HG02970 (cell line): ENCODE data around the gene BIN1.

Experiments used
- ATAC-seq: cut with Tn5 transposase; IDR thresholded peaks from one replicate; pipeline ENCODE4 v1.9.1; 2021; ENCODE audit warnings: mild to moderate bottlenecking, moderate library complexity, moderate number of reproducible peaks; ENCODE audit not compliant: unreplicated experiment, low FRiP score

BIN1 gene

DNA sequence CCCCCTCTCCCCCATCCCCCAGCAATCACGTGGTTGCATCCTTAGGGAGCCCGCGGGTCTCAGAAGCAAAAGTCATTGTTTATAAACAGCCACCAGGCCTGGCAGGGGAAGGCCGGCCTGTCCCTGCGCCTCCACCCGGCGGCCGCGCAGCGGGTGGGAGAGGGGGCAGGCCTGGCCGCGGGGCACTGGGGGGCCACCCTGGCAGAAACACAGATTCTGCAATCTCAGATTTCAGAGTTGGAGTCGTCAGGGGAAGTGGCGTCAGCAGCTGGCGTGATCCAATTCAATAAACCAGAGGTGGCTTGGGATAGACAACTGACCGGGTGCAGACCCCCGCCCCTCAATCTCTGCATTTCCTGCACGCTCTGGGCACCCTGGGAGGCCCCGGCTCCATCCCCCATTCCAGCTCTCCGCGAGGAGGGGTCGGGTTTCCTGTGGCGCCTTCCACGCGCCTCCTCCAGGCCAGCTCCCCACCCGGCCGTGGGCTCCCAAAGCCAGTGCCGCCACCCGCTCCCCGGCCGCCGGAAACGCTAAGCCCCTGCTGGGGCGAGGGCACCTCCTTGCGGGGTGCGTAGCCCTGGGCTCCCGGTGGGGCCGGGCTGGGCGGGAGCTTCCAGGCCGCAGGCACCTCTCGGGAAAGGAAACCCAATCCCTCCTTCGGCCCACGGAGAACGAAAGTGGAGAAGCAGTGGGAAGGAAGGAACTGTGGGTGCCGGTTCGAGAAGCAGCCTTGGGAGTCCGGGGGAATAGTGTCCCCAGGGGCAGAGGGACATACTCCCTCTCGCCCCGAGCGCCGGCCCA lies 1.1 kb downstream of the BIN1 start:
- no peak for ATAC-seq

GRCh38 chr2:127104881-127105655 lies 1.9 kb downstream of the BIN1 start:
- no peak for ATAC-seq

DNA sequence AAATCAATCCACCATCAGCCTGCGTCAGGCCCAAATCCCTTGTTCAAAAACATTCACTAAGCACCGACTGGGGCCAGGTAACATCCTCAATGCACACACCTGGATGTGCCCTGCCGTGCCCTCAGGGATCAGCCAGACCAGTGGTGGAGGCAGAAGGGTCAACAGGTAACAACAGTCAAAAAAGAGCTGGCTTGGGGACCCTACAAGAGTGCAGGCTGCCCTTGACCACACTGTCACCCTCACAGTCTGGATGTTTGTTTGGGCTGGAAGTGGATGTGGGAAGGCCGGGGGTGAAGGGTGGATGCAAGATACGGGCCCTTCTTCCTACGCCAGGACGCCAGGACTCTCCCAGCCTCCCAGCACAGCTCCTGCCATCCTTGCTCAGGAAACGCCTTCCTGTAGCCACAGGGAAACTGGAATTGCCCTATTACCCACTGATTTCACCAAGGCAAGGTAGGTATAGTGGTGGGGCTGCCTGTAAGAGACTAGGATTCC lies 2.7 kb downstream of the BIN1 start:
- no peak for ATAC-seq

- no peak for ATAC-seq
Measured at GRCh38 chr2:127103243-127104165, 3.5 kb downstream of the BIN1 start.

DNA sequence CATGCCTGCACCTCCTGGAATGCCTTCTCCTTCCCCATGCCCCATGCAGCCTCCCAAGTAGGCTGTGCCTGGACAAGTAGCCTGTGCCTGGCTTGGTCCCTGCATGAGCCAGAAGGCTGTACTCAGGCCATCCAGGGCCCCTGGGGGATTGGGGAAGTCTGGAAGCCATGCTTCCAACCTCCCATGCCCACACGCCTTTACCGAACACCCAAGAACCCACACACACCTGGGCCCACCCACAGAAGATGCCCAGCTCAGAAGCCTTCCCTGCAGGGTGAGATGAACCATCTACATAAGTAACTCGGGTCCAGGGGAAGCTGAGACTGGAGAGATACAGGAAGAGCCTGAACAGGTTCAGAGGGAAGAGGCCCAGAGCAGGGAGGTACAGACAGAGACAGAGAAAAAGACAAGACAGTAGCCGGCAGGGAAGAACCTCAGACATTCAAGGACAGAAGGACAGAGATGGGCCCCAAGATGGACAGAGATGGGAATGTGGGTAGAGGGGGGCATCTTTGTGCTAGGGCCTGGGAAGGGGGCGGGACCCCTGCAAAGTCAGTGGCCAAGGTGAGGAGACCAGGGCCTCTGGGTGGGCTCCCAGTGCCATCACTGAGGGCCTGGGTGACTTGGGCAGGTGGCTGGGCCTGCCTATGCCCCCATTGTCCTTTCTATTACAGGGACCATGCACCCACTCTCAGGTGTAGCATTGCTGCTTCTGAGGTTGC lies 4.3 kb downstream of the BIN1 start:
- no peak for ATAC-seq

DNA sequence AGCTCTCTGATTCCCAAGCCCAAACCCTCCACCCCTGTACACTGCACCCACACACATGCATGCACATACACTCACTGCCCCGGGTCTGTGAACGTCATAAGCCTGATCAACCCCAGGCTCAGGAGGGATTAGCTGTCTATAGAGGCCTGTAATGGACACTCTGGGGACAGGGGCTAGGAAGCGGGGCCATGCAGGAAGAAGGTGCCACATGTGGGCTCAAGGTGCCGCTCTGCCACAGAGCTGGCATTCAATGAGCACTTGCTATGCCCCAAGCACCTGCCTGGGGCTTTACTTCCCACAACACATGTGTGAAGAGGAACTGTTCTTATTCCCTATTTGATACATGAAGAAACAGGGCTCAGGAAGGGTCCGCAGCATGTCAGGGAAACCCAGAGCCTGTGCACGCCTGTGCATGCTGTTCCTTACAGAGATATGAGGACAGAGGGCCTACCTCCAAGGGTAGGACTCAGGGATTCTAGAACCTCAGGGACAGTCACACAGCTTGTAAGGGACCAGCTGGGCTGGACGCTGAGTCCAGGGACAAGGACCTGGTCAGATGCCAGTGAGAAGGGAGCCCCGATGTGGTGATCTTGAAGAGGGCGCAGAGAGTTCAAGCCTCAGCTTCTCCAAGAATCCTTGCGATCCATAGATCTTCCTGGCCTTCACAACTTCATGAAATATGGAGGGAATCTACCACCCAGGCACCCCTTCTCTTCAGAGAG lies 5.0 kb downstream of the BIN1 start:
- ATAC-seq: no peak

DNA sequence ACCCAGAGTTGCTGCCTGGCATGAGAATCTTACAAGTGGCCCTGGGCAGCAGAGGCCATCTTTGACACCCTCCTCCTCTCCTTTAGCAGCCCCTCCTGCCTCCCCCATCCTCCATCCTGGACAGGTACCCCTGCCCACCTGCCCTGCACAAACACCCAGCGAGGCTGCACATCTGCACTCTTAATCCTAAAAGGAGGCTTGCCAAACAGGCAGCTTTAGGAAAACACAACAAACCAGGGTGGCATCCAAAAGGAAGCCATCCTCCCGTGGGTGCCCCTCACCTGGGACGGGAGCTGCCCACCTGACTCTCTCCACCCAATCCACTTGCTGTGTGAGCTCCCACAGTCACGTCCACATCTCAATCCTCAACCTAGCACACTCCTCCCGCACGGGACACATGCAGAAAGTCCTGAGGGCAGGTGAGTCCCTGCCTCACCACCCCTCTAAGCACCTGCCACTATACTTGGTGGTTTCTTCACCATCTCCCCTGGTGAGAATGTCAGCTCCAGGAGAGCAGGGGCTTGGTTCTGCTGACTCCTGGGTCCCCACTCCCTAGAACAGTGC lies 5.8 kb downstream of the BIN1 start:
- no peak for ATAC-seq

DNA sequence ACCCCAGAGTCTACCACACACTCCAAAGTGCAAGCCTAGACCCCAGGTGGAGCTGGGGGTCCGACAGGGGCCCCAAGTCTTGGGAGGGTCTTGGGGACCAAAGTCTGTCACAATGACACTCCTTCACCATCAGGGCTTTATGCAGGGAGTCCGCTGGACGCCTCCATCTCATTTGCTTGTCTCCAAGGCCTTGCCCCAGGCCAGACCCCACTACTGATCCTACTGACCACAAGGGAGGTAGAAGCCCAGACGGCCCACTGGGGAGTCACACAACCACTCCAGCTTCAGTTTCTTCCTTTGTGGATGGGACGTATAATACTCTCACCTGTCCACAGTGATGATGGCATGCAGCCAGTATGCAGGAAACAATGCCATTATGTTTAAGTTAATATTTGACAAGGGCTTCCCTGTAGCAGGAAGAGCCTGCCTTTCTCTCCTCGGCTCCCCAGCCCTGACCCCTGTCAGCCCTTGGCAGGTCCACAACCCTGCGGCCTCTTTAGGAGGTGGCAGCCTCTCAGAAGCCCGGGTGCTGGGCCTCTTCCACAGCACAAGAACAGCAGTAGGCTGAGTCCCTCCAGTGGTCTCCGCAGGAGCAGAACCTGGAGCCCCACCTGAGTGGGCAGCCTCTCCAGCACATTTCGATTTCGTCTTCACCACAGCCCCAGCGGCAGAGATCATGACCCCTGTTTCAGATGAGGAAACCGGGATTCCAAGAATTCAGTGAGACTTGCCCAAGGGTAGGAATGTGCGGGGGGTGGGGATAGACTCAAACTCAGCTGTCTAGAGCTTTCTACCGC lies 6.5 kb downstream of the BIN1 start:
- no peak for ATAC-seq

- ATAC-seq: no peak
Measured at GRCh38 chr2:127098711-127099110, 8.2 kb downstream of the BIN1 start.

GRCh38 chr2:127097841-127098651 lies 8.9 kb downstream of the BIN1 start:
- no peak for ATAC-seq

- ATAC-seq: no peak
Measured at GRCh38 chr2:127097471-127097765, 9.5 kb downstream of the BIN1 start.

GRCh38 chr2:127096718-127097470 lies 10.1 kb downstream of the BIN1 start:
- no peak for ATAC-seq

DNA sequence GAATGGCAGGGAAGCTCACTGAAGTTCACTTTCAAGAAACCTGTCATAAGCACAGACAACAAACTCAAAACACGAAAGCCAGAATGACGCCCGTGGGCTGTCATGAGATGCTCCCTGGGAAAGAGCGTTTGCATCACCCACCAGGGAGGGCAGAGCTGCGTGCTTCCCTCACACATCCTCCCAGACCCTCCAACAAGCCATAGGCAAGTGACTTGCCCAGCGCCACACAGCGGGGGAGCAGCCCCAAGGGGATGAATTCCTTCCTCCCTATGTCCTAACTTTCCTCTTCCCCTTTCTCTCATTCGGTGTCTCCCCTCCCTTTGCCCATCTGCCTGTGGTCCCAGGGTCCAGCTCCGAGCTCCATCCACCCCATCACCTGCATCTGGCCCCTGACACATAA lies 10.7 kb downstream of the BIN1 start:
- no peak for ATAC-seq

- no peak for ATAC-seq
Measured at GRCh38 chr2:127095784-127096183, 11.2 kb downstream of the BIN1 start.

GRCh38 chr2:127095367-127095641 lies 11.7 kb downstream of the BIN1 start:
- no peak for ATAC-seq

DNA sequence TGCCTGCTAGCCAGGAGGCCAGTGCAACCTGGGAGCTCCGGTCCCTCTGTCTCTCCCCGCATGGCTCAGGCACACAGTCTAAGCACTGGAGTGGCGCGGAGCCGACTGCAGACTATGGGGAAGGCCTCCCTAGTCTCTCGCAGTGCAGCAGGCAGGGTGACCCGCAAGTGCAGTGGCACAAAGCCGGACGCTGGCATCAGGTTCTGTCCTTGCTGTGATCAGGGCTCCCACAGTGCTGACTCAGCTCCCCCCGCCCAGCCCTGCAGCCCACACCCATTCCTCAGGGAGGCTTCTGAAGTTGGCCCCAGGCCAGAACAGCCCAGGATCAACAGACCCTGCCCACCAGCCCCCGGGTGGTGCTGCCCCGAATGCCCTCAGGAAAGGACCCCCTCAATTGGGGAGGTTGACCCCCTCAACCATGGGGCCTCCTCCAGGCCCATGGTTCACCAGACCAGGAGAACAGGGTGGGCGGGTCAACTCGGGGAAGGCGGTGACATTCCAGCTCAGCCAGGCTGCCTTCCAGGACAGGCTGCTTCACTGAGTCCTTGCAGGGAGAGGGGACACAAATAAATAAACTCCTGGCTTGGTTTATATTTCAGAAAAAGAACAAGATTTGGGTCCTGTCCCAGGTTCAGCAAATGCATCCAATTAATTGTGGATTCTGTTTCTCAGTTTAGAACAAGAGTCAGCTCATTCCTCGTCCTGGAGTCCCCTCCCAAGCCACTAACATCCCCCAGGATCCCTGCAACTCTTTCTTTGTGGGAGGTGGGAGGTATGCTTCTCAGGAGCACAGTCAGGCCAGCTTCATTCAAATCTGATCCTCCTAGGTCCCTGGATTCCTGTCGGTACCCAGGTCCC lies 12.2 kb downstream of the BIN1 start:
- no peak for ATAC-seq
